Effector memory CD4-positive, alpha-beta T cell (primary cell): ENCODE measurements around the gene SH3PXD2B.
"Not testable (repeated sequence)": the region's sequence is repeated elsewhere in the genome, so short reads cannot be mapped to it uniquely, and the experiment has no call there.

Source experiments
- DNase-seq, 3 donors: peaks; one replicate each; pipeline ENCODE4 v3.0.0-alpha.2; 2020
- H3K27ac ChIP-seq: 2 replicates; pipeline ENCODE4 v1.7.0; 2013; ENCODE audit warnings: mild to moderate bottlenecking, low read length, moderate library complexity; ENCODE audit not compliant: insufficient read depth, poor library complexity, severe bottlenecking
- H3K27me3 ChIP-seq: replicated peaks from 2 replicates; pipeline ENCODE4 v1.7.0; 2013; ENCODE audit warnings: mild to moderate bottlenecking, low read length; ENCODE audit not compliant: insufficient read depth, control insufficient read depth, poor library complexity, severe bottlenecking
- H3K36me3 ChIP-seq: 2 replicates; pipeline ENCODE4 v1.7.0; 2013; ENCODE audit warnings: mild to moderate bottlenecking, low read length, moderate library complexity; ENCODE audit not compliant: control insufficient read depth, insufficient read depth
- H3K4me1 ChIP-seq: 2 replicates; pipeline ENCODE4 v1.7.0; 2013; ENCODE audit warnings: low read length, mild to moderate bottlenecking; ENCODE audit not compliant: control insufficient read depth, insufficient read depth, poor library complexity, severe bottlenecking
- H3K4me3 ChIP-seq: 2 replicates; pipeline ENCODE4 v1.7.0; 2013; ENCODE audit warnings: low read length, low read depth, mild to moderate bottlenecking; ENCODE audit not compliant: insufficient read depth, poor library complexity, severe bottlenecking
- H3K9me3 ChIP-seq: 2 replicates; pipeline ENCODE4 v1.7.0; 2013; ENCODE audit warnings: mild to moderate bottlenecking, low read length, moderate library complexity; ENCODE audit not compliant: control insufficient read depth

The SH3PXD2B gene

DNA sequence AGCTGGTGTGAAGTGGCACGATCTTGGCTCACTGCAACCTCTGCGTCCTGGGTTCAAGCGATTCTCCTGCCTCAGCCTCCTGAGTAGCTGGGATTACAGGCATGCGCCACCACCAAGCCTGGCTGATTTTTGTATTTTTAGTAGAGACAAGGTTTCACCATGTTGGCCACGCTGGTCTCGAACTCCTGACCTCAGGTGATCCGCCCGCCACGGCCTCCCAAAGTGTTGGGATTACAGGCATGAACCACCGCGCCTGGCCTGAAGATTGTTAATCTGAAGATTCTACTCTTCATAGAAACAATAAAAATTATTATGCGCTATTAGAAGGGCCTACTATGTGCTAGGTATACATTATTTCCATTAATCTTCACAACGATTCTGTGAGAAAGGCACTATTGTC lies 127.4 kb downstream of the SH3PXD2B start:
- not testable (repeated sequence) for H3K4me1 ChIP-seq, H3K4me3 ChIP-seq, H3K27ac ChIP-seq, H3K9me3 ChIP-seq, H3K27me3 ChIP-seq, DNase-seq, H3K36me3 ChIP-seq

DNA sequence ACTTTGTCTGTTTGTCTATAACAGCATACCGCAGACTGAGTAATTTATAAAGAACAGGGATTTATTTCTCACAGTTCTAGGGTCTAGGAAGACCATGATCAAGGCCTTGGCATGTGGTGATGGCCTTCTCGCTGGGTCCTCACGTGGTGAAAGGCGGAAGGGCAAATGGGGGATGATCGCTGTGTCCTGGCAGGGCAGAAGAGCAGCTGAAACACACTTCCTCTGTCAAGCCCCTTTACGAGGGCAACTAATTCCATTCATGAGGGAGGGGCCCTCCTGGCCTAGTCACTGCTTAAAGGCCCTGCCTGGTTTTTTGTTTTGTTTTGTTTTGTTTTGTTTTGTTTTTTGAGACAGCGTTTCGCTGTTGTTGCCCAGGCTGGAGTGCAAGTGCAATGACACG lies 128.9 kb downstream of the SH3PXD2B start:
- DNase-seq: no peak
- H3K27ac ChIP-seq: no peak overlapping the region
- no peaks in the 10 kb centered on the region for H3K9me3 ChIP-seq
- H3K4me3 ChIP-seq: no peak overlapping the region
- H3K36me3 ChIP-seq: no peaks in the 10 kb centered on the region
- no peaks in the 10 kb centered on the region for H3K4me1 ChIP-seq
- H3K27me3 ChIP-seq: no peaks in the 10 kb centered on the region

DNA sequence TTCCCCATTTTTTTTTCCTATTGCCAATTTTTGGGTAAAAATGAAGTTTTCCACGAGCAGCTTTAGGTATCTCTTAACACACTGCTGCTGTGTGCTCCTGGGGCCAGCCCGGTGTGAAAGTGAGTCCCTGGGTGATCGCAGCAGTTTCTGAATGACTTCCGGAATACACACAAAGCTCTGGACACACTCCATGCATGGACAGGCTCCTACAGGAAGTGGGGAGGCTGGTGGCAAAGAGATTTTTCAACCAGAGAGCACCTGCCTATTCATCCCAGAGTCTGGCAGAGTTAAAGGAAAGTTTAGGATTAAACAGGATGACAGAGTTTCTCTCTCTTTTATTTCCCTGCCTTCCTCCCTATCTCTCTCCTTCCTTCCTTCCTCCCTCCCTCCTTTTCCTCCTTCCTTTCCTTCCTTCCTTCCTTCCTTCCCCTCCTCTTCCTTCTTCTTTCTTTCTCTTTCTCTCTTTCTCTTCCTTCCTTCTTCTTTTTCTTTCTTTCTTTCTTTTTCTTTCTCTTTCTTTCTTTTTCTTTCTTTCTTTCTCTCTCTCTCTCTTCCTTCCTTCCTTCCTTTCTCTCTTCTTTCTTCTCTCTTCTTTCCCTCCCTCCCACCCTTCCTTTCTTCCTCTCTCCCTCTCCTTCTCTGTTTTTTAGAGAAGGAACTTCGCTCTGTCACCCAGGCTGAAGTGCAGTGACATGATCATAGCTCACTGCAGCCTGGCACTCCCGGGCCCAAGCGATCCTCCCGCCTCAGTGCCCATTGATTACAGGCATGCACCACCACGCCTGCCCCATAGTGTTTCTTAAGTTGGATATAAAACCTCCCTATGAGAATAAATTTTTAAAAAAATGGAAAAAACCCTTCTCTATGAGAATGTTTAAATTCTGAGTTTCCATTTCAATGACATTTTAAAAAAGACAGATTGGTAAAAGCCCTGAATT lies 132.0 kb downstream of the SH3PXD2B start:
- no peak for DNase-seq
- Histone ChIP-seq H3K27me3 (no peaks in the 10 kb centered on the region), H3K4me1 (no peaks in the 10 kb centered on the region), H3K9me3 (no peaks in the 10 kb centered on the region), H3K27ac (no peak overlapping the region), H3K36me3 (no peaks in the 10 kb centered on the region), H3K4me3 (no peak overlapping the region)

DNA sequence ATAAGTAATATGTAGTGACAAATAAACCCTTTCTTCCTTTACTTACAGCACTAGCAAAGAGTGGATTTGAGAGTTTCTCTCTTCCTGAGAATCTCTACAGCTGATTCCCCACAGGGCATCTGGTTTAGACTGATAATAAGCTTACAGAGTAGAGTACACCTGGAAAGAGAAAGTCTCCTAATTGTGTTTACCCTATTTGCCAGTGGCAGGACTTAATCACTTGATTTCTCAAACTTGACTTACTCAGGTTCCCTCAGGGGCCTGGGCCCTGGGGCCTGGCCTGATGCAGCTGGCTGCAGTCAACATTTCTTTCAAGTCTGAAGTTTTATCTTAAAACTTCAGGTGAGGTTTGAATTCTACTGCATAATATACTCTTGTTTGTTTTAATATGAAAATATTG lies 132.7 kb downstream of the SH3PXD2B start:
- H3K4me3 ChIP-seq: no peak overlapping the region
- H3K36me3 ChIP-seq: no peaks in the 10 kb centered on the region
- H3K27me3 ChIP-seq: no peaks in the 10 kb centered on the region
- no peak overlapping the region for H3K27ac ChIP-seq
- no peaks in the 10 kb centered on the region for H3K9me3 ChIP-seq
- no peak for DNase-seq
- H3K4me1 ChIP-seq: no peaks in the 10 kb centered on the region

DNA sequence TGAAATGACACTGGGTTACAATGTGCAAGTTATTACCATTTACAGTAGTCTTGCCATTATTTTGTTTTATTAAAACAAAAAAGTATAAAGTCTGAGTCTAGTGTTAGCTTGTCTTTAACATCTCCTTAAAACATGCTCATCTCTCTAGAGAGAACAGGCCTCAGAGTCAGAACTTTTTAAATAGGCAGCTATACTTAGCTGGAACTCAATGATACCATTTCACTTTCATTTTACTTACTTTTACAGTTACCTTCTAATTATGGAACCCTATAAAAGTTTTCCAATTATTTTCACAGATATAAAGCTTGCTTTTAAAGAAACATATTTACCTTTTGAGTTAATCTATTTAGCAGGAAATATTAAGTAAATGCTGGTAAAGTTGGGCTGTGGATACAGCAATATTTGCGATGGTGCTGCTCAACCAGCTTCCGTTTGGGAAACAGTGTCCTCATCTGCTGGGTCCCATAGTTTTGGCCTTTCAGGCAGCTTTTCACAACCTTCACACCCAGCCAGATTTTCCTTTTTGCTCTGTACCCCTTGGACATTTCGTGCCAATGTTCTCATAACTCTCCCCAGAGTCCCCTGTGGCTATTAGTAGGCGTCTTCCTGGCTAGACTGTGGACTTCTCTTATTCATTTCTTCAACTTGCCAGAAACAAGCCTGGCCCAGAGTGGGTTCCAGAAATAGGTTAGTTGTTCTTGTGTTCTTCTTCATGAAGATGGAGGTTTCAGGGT lies 134.4 kb downstream of the SH3PXD2B start:
- Histone ChIP-seq H3K9me3 (no peaks in the 10 kb centered on the region), H3K4me3 (no peak overlapping the region), H3K36me3 (no peaks in the 10 kb centered on the region), H3K27ac (no peak overlapping the region), H3K4me1 (no peaks in the 10 kb centered on the region), H3K27me3 (no peaks in the 10 kb centered on the region)
- no peak for DNase-seq

DNA sequence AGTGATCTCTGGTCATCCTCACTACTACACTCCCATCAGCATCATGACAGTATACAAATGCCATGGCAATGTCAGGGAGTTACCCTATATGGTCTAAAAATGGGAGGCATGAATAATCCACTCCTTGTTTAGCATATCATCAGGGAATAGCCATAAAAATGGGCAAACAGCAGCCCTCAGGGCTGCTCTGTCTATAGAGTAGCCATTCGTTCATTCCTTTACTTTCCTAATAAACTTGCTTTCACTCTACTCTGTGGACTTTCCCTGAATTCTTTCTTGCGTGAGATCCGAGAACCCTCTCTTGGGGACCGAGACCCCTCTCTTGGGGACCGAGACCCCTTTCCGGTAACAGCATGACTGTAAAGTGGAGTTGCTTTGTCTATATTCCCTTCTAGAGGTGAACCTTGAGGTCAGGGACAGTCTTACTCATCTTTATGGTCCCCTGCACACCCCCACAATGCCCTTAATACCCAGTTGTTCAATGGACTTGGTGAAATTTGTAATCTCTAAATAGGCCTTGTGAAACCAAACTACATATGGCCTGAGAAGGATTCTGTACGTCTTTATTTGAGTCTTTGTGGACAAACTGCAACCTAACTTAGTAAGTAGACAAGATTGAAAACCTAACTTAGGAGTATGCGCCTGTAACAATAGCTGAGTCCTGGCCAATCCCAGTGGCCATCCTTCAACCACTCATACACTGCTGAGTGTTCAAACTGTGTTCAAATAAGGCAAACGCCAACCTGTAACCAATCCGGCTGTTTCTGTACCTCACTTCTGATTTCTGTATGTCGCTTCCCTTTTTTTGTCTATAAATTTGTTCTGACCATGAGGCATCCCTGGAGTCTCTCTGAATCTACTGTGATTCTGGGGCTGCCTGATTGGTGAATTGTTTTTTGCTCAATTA lies 138.5 kb downstream of the SH3PXD2B start:
- no peaks in the 10 kb centered on the region for H3K9me3 ChIP-seq
- H3K4me3 ChIP-seq: no peak overlapping the region
- H3K36me3 ChIP-seq: no peaks in the 10 kb centered on the region
- H3K4me1 ChIP-seq: no peaks in the 10 kb centered on the region
- no peak for DNase-seq
- H3K27ac ChIP-seq: no peak overlapping the region
- no peaks in the 10 kb centered on the region for H3K27me3 ChIP-seq

DNA sequence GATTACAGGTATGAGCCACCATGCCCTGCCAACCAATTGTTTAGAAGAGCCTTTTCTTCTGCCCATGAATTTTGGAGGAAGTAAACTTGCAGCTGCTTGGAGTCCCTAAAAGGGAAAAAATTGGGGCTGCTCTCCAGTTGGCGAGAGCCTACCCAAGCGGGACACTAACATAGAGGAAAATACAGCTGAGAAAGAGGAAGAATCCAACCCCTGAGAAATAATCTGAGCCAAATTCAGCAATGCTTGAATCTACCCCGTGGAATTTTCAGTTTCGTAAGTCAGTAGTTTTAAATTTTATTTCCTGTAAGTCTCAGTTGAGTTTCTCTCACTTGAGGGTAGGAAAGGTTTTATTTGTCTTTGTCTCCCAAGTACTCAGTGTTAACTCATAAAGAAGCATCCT lies 140.4 kb downstream of the SH3PXD2B start:
- no peaks in the 10 kb centered on the region for H3K9me3 ChIP-seq
- DNase-seq: no peak
- no peaks in the 10 kb centered on the region for H3K4me1 ChIP-seq
- no peaks in the 10 kb centered on the region for H3K36me3 ChIP-seq
- no peak overlapping the region for H3K4me3 ChIP-seq
- H3K27me3 ChIP-seq: no peaks in the 10 kb centered on the region
- no peak overlapping the region for H3K27ac ChIP-seq

DNA sequence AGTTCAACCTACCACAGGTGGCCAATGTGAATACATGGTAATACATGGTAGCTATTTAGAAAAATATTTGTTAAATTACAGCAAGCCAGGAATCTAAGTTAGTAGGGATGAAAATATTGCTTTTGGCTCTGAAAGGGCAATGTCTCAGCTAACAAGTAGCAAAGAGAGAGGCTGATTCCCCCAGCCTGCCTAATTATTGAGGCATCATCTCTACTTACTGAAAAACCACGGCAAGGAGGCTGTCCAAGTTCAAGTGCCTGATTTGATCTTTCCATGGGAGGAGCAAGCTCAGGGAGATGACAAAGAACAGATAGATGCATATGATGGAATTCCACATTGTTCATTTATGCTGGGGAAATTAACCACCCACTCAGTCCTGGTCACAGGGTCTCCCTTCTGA lies 142.0 kb downstream of the SH3PXD2B start:
- Histone ChIP-seq H3K27me3 (no peaks in the 10 kb centered on the region), H3K9me3 (no peaks in the 10 kb centered on the region), H3K36me3 (no peaks in the 10 kb centered on the region), H3K27ac (no peak overlapping the region), H3K4me3 (no peak overlapping the region), H3K4me1 (no peaks in the 10 kb centered on the region)
- DNase-seq: no peak

DNA sequence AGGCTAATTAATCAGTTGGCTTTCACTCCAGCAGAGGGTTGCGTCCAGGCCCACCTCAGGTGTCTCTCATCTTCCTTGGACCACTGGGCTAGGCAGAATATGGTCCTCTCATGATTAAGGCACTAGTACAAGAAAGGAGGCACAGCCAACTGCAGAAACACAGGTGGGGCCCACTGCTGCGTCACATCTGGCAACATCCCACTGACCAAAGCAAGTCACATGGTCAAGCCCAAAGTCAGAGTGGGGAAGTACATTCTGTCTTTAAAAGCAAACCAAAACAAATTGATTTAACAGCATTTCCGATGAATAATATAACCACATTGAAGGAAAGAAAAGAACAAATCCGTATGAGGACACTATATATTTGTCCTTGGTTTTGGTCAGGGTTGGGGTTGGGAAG lies 142.7 kb downstream of the SH3PXD2B start:
- no peak overlapping the region for H3K4me3 ChIP-seq
- no peak for DNase-seq
- no peaks in the 10 kb centered on the region for H3K9me3 ChIP-seq
- no peaks in the 10 kb centered on the region for H3K4me1 ChIP-seq
- H3K27me3 ChIP-seq: no peaks in the 10 kb centered on the region
- no peaks in the 10 kb centered on the region for H3K36me3 ChIP-seq
- H3K27ac ChIP-seq: no peak overlapping the region
